A549 (cell line): ENCODE measurements around the gene CEP57L1. TPM values are rescaled to one million over a fixed set of nuclear protein-coding genes. Genes with fewer than 3 reads are reported as not detected.

ENCODE experiments used
- ATAC-seq, 2 experiments: fragments of 200-7000 bp in 1 of 2; fragments of >200 bp in 1 of 2; cut with Nextera tagmentation in 1 of 2; cut with Tn5 transposase in 1 of 2; 3 replicates each; pipeline versions ENCODE4 v1.8.0 to v1.9.1; 2018 to 2020; ENCODE audit warnings: mild to moderate bottlenecking in 1 of 2, moderate library complexity in 1 of 2
- CTCF ChIA-PET: fragments of 300-600 bp; sonication (Branson Sonifier 250); formaldehyde crosslinking; extraction: SDS; loops from one replicate; lab custom pipeline; 2021; ENCODE audit warnings: antibody characterized with exemption, inconsistent platforms; lab: Yijun Ruan, JAX
- POLR2A ChIA-PET: fragments of 350-600 bp; formaldehyde crosslinking; extraction: SDS; loops from one replicate; lab custom pipeline; 2021; ENCODE audit warnings: antibody characterized with exemption, inconsistent platforms; lab: Yijun Ruan, JAX
- DNase-seq, 2 experiments: peaks; one replicate each; pipeline versions ENCODE4 v3.0.0 to v3.0.0-alpha.2; 2011 to 2016; ENCODE audit warnings: low read depth in 1 of 2, low spot score in 1 of 2
- FAIRE-seq: peaks from 2 replicates; lab custom pipeline; 2011; peaks lifted over from hg19 to GRCh38; lab: Jason Lieb, UNC
- H3K27ac ChIP-seq, 2 experiments: fragments of >200 bp; sonication (Bioruptor Twin); formaldehyde crosslinking; 3 replicates each; pipeline ENCODE4 v1.5.1; 2016 to 2017
- H3K4me1 ChIP-seq: fragments of >200 bp; sonication (Bioruptor Twin); formaldehyde crosslinking; 3 replicates; pipeline ENCODE4 v1.6.1; 2016
- H3K4me2 ChIP-seq: fragments of >200 bp; sonication (Bioruptor Twin); formaldehyde crosslinking; 3 replicates; pipeline ENCODE4 v1.6.1; 2016
- H3K4me3 ChIP-seq: fragments of >200 bp; sonication (Bioruptor Twin); formaldehyde crosslinking; 3 replicates; pipeline ENCODE4 v1.5.1; 2016
- H3K9me3 ChIP-seq: fragments of >200 bp; sonication (Bioruptor Twin); formaldehyde crosslinking; 3 replicates; pipeline ENCODE4 v1.6.1; 2016
- ATOH8 ChIP-seq: fragments of 250-450 bp; sonication (Bioruptor Pico); IDR thresholded peaks from 2 replicates; pipeline ENCODE4 v1.5.0; 2020; ENCODE audit warnings: low read depth, mild to moderate bottlenecking, moderate library complexity
- CBX2 ChIP-seq: fragments of 200-600 bp; sonication (generic); IDR thresholded peaks from 2 replicates; pipeline ENCODE4 v1.6.1; 2016; ENCODE audit warnings: low read depth, mild to moderate bottlenecking, borderline replicate concordance
- CBX8 ChIP-seq: fragments of 200-600 bp; sonication (generic); IDR thresholded peaks from 2 replicates; pipeline ENCODE4 v1.6.1; 2016
- CTCF ChIP-seq: fragments of >200 bp; sonication (Bioruptor Twin); formaldehyde crosslinking; IDR thresholded peaks from 3 replicates; pipeline ENCODE4 v1.5.1; 2016
- EHF ChIP-seq: fragments of 250-450 bp; sonication (Bioruptor Pico); IDR thresholded peaks from 2 replicates; pipeline ENCODE4 v1.5.0; 2020; ENCODE audit warnings: mild to moderate bottlenecking
- ELK1 ChIP-seq: fragments of 150-350 bp; IDR thresholded peaks from 2 replicates; pipeline ENCODE4 v1.6.1; 2014; ENCODE audit warnings: low read depth, mild to moderate bottlenecking, low read length
- EP300 ChIP-seq, 2 experiments: fragments of >200 bp; sonication (Bioruptor Twin); formaldehyde crosslinking; IDR thresholded peaks; 2 replicates in 1 of 2; 3 replicates in 1 of 2; pipeline ENCODE4 v1.6.1; 2016 to 2017
- FOSB ChIP-seq: fragments of 250-450 bp; sonication (Bioruptor Pico); IDR thresholded peaks from 2 replicates; pipeline ENCODE4 v1.5.0; 2020; ENCODE audit warnings: mild to moderate bottlenecking, moderate library complexity
- HES2 ChIP-seq: fragments of >200 bp; sonication (Bioruptor Twin); formaldehyde crosslinking; IDR thresholded peaks from 2 replicates; pipeline ENCODE4 v1.6.1; 2016
- HEYL ChIP-seq: fragments of 250-450 bp; sonication (Bioruptor Pico); IDR thresholded peaks from 2 replicates; pipeline ENCODE4 v1.8.0; 2021; ENCODE audit warnings: mild to moderate bottlenecking, moderate library complexity
- HOXA7 ChIP-seq: fragments of 250-450 bp; sonication (Bioruptor Pico); IDR thresholded peaks from 2 replicates; pipeline ENCODE4 v1.5.0; 2020; ENCODE audit warnings: mild to moderate bottlenecking, moderate library complexity
- HOXB13 ChIP-seq: fragments of 250-450 bp; sonication (Bioruptor Pico); IDR thresholded peaks from 2 replicates; pipeline ENCODE4 v1.5.0; 2020; ENCODE audit warnings: low read depth, mild to moderate bottlenecking, moderate library complexity
- JUN ChIP-seq, 2 experiments: fragments of >200 bp; sonication (Bioruptor Twin); formaldehyde crosslinking; IDR thresholded peaks; 2 replicates in 1 of 2; 3 replicates in 1 of 2; pipeline ENCODE4 v1.6.1; 2016 to 2017
- KDM1A ChIP-seq: fragments of 200-600 bp; sonication (generic); IDR thresholded peaks from 2 replicates; pipeline ENCODE4 v1.6.1; 2016; ENCODE audit warnings: low read depth, mild to moderate bottlenecking
- MAFK ChIP-seq: fragments of 450-650 bp; IDR thresholded peaks from 2 replicates; pipeline ENCODE4 v1.6.1; 2014; ENCODE audit not compliant: partially characterized antibody
- MAZ ChIP-seq: fragments of 150-350 bp; IDR thresholded peaks from 2 replicates; pipeline ENCODE4 v1.6.1; 2014; ENCODE audit warnings: antibody characterized with exemption, low read depth, low read length, borderline replicate concordance
- MYC ChIP-seq: IDR thresholded peaks from 2 replicates; pipeline ENCODE4 v1.6.1; 2012; ENCODE audit warnings: mild to moderate bottlenecking, inconsistent platforms, low read length, improper control_type of control experiment, borderline replicate concordance
- NFE2L2 ChIP-seq: fragments of 150-350 bp; conservative IDR thresholded peaks from 2 replicates; pipeline ENCODE4 v1.6.1; 2014; ENCODE audit warnings: low read length
- NPAS2 ChIP-seq: fragments of 250-450 bp; sonication (Bioruptor Pico); IDR thresholded peaks from 2 replicates; pipeline ENCODE4 v1.8.0; 2022; ENCODE audit warnings: mild to moderate bottlenecking, moderate library complexity, borderline replicate concordance
- NR3C1 ChIP-seq: fragments of >200 bp; sonication (Bioruptor Twin); formaldehyde crosslinking; IDR thresholded peaks from 3 replicates; pipeline ENCODE4 v1.6.1; 2017
- POLR2A ChIP-seq: IDR thresholded peaks from 2 replicates; pipeline ENCODE4 v1.6.1; 2012; ENCODE audit warnings: mild to moderate bottlenecking, low read length
- POLR2AphosphoS2 ChIP-seq: conservative IDR thresholded peaks from 2 replicates; pipeline ENCODE4 v1.6.1; 2012; ENCODE audit warnings: low read length, improper control_type of control experiment, inconsistent platforms
- RCOR1 ChIP-seq: fragments of 150-350 bp; IDR thresholded peaks from 2 replicates; pipeline ENCODE4 v1.6.1; 2014; ENCODE audit warnings: antibody characterized with exemption, low read length, low read depth
- RFX5 ChIP-seq: fragments of 450-650 bp; IDR thresholded peaks from 2 replicates; pipeline ENCODE4 v1.7.1; 2014; ENCODE audit warnings: antibody characterized with exemption, mild to moderate bottlenecking, moderate library complexity
- RNF2 ChIP-seq: fragments of 200-600 bp; sonication (generic); IDR thresholded peaks from 2 replicates; pipeline ENCODE4 v1.6.1; 2016; ENCODE audit warnings: low read depth, mild to moderate bottlenecking, antibody characterized with exemption, moderate library complexity, borderline replicate concordance
- TP53 ChIP-seq: fragments of 250-450 bp; sonication (Bioruptor Pico); IDR thresholded peaks from 2 replicates; pipeline ENCODE4 v1.5.0; 2021; ENCODE audit warnings: mild to moderate bottlenecking, moderate library complexity
- USF2 ChIP-seq: fragments of 450-650 bp; IDR thresholded peaks from 2 replicates; pipeline ENCODE4 v1.6.1; 2014; ENCODE audit warnings: antibody characterized with exemption
- ZC3H11A ChIP-seq: fragments of 450-650 bp; IDR thresholded peaks from 2 replicates; pipeline ENCODE4 v1.6.1; 2014; ENCODE audit warnings: antibody characterized with exemption, mild to moderate bottlenecking
- ZSCAN20 ChIP-seq: fragments of 250-450 bp; sonication (Bioruptor Pico); IDR thresholded peaks from 2 replicates; pipeline ENCODE4 v1.8.0; 2022; ENCODE audit warnings: mild to moderate bottlenecking, moderate library complexity
- WGBS: methylation state at CpG from one replicate; pipeline ENCODE4 v1.1.6; 2017; ENCODE audit errors: missing lambda C conversion rate; 5-methylcytosine and 5-hydroxymethylcytosine counted together
- polyA plus RNA-seq, 4 experiments: library from polyadenylated mRNA; depleted of rRNA in 3 of 4; stranded (reverse); fragments of >200 nt; fragmentation: RNase III in 1 of 4; extraction: RNeasy Plus Mini Kit Qiagen cat#74134 plus additional on column Dnase treatment in 1 of 4; gene quantifications; 2 replicates in 3 of 4; 3 replicates in 1 of 4; pipeline ENCODE4 v1.2.3, GENCODE V29; 2011 to 2017

Gene CEP57L1
- polyA plus RNA-seq, 2 of the 4 experiments (the other 2 are of a cell fraction) = 8.9 to 20.5 TPM

- TF ChIP-seq HOXB13 (no peak), FOSB (CRISPR knock-in tag) (no peak), RNF2 (no peak), MAZ (no peak), RCOR1 (no peak), HEYL (CRISPR knock-in tag) (no peak), RFX5 (no peak), NFE2L2 (no peak), JUN (IDR thresholded peaks at IDR 0.05) (peak in 1 of 2 experiments; percentile 27; a peak in 1 of 5 replicates), USF2 (no peak), EP300 (IDR thresholded peaks at IDR 0.05) (no peak), MYC (no peak), TP53 (CRISPR knock-in tag) (0 out of 2 replicates have a peak, but pooled peaks have one; percentile 65), ELK1 (no peak), CBX2 (no peak), HES2 (no peak), EHF (CRISPR knock-in tag) (no peak), HOXA7 (no peak), CBX8 (no peak), KDM1A (no peak), ZSCAN20 (CRISPR knock-in tag) (no peak), MAFK (no peak), ATOH8 (no peak)
Measured at GRCh38 chr6:109094416-109095035, 781 bp upstream of the CEP57L1 start, which contains the start of gene SESN1 (continued).

- WGBS = 0% methylated on average over 5 of the region's 8 CpGs
- FAIRE-seq = no peak
Measured at GRCh38 chr6:109095835-109096084, 453 bp downstream of the CEP57L1 start.

GRCh38 chr6:109096208-109096607 lies 901 bp downstream of the CEP57L1 start:
- Histone ChIP-seq H3K9me3 (no peaks in the 10 kb centered on the region), H3K27ac (peak overlapping the region in 1 of 2 experiments; percentile 89; a peak in 3 of 6 replicates), H3K4me2 (peak overlapping the region; percentile 71), H3K4me3 (peak overlapping the region; percentile 71), H3K4me1 (peaks cover 22% of the 10 kb centered on the region)
- DNase-seq = no peak
- ATAC-seq = no peak
- POLR2A ChIA-PET = interaction anchor here (2.3 kb wide), 1 partner anchor 286 kb away, joined by 17 read pairs; the partner anchor contains the start of gene CD164
- CTCF ChIA-PET = interaction anchor here (0.9 kb wide), 1 partner anchor 287 kb away, joined by 4 read pairs; no protein-coding TSS in a partner anchor
- 37% methylated on average over 6 of the region's 6 CpGs for WGBS
- TF ChIP-seq NPAS2 (CRISPR knock-in tag) (no peak), POLR2A (no peak), CTCF (no peak), TP53 (CRISPR knock-in tag) (no peak), CBX8 (no peak), NR3C1 (no peak), NFE2L2 (no peak), POLR2AphosphoS2 (no peak)
- FAIRE-seq = no peak

More at GRCh38 chr6:109095835-109096084, 453 bp downstream of the CEP57L1 start:
- Histone ChIP-seq H3K27ac (peak overlapping the region; percentile 88 to 89), H3K4me1 (peaks cover 22% of the 10 kb centered on the region)
- no peak for DNase-seq
- no peak for ATAC-seq
- CTCF ChIA-PET = interaction anchor here (0.9 kb wide), 1 partner anchor 288 kb away, joined by 4 read pairs; no protein-coding TSS in a partner anchor
- TF ChIP-seq ZC3H11A (no peak), KDM1A (no peak), FOSB (CRISPR knock-in tag) (no peak)
- TF ChIP-seq, all 56 proteins: peak for 0
- H3K9me3 ChIP-seq = no peaks in the 10 kb centered on the region
- H3K4me2 ChIP-seq = peak overlapping the region; percentile 71
- POLR2A ChIA-PET = interaction anchor here (0.9 to 2.3 kb wide), 2 partner anchors 16 to 287 kb away, joined by 3 to 17 read pairs; partner anchors contain the start of gene CD164
- peak overlapping the region; percentile 71 for H3K4me3 ChIP-seq
